GM23338 (cell line): ENCODE results near the gene CITED4. TPM values are rescaled to one million over a fixed set of nuclear protein-coding genes. Genes with fewer than 3 reads are reported as not detected.

Source experiments
- ATAC-seq: fragments of 200-7000 bp; cut with Tn5 transposase; 3 replicates; pipeline ENCODE4 v1.9.1; 2020
- DNase-seq: peaks from one replicate; pipeline ENCODE4 v3.0.0-alpha.2; 2015; ENCODE audit warnings: low spot score
- H2AFZ ChIP-seq: fragments of 200-600 bp; sonication (generic); 2 replicates; pipeline ENCODE4 v1.8.0; 2016; ENCODE audit warnings: antibody characterized with exemption, mild to moderate bottlenecking, moderate library complexity
- H3F3A ChIP-seq: fragments of 200-600 bp; sonication (generic); replicated peaks from 2 replicates; pipeline ENCODE4 v1.8.0; 2017; ENCODE audit warnings: antibody characterized with exemption, mixed run types, low read depth
- H3K27ac ChIP-seq: fragments of 200-600 bp; sonication (generic); 2 replicates; pipeline ENCODE4 v1.6.1; 2016; ENCODE audit warnings: low read depth
- H3K27me3 ChIP-seq: fragments of 200-600 bp; sonication (generic); 2 replicates; pipeline ENCODE4 v1.8.0; 2016; ENCODE audit warnings: mild to moderate bottlenecking, mixed run types, moderate library complexity; ENCODE audit not compliant: insufficient read depth
- H3K36me3 ChIP-seq: fragments of 200-600 bp; sonication (generic); 2 replicates; pipeline ENCODE4 v1.8.0; 2016; ENCODE audit warnings: mild to moderate bottlenecking; ENCODE audit not compliant: insufficient read depth
- H3K4me1 ChIP-seq: fragments of 200-600 bp; sonication (generic); 2 replicates; pipeline ENCODE4 v1.8.0; 2016; ENCODE audit warnings: mild to moderate bottlenecking, moderate library complexity; ENCODE audit not compliant: insufficient read depth
- H3K4me2 ChIP-seq: fragments of 200-600 bp; sonication (generic); 2 replicates; pipeline ENCODE4 v1.7.1; 2017; ENCODE audit warnings: mixed run types
- H3K4me3 ChIP-seq: fragments of 200-600 bp; sonication (generic); 2 replicates; pipeline ENCODE4 v1.6.1; 2016; ENCODE audit warnings: mixed run types
- H3K79me2 ChIP-seq: fragments of 200-600 bp; sonication (generic); replicated peaks from 2 replicates; pipeline ENCODE4 v1.8.0; 2017; ENCODE audit warnings: mild to moderate bottlenecking; ENCODE audit not compliant: insufficient read depth
- H3K9me2 ChIP-seq: fragments of 200-600 bp; sonication (generic); 2 replicates; pipeline ENCODE4 v1.8.0; 2017; ENCODE audit not compliant: insufficient read depth
- H4K20me1 ChIP-seq: fragments of 200-600 bp; sonication (generic); replicated peaks from 2 replicates; pipeline ENCODE4 v1.8.0; 2017; ENCODE audit warnings: mild to moderate bottlenecking; ENCODE audit not compliant: insufficient read depth
- H3K27ac Mint-ChIP-seq: 2 replicates; pipeline ENCODE4 v1.8.0; 2020; ENCODE audit warnings: inconsistent platforms, mild to moderate bottlenecking, moderate library complexity, mixed read lengths
- H3K27me3 Mint-ChIP-seq: 3 replicates; pipeline ENCODE4 v1.8.0; 2022; ENCODE audit warnings: low read depth, mild to moderate bottlenecking, moderate library complexity, mixed read lengths, inconsistent platforms; ENCODE audit not compliant: insufficient read depth, poor library complexity
- H3K36me3 Mint-ChIP-seq: 3 replicates; pipeline ENCODE4 v1.8.0; 2021; ENCODE audit warnings: low read depth, mild to moderate bottlenecking, inconsistent platforms, moderate library complexity, mixed read lengths
- H3K4me1 Mint-ChIP-seq: 3 replicates; pipeline ENCODE4 v1.8.0; 2020; ENCODE audit warnings: mild to moderate bottlenecking, inconsistent platforms, mixed read lengths
- H3K4me3 Mint-ChIP-seq: 3 replicates; pipeline ENCODE4 v1.8.0; 2021; ENCODE audit warnings: moderate library complexity, mild to moderate bottlenecking, inconsistent platforms, mixed read lengths
- H3K9me3 Mint-ChIP-seq: 3 replicates; pipeline ENCODE4 v1.8.0; 2020; ENCODE audit warnings: moderate library complexity, mild to moderate bottlenecking, inconsistent platforms, mixed read lengths
- CREB1 ChIP-seq: fragments of 250-450 bp; sonication (Bioruptor Pico); IDR thresholded peaks from 2 replicates; pipeline ENCODE4 v1.5.0; 2020; ENCODE audit warnings: low read depth, mild to moderate bottlenecking, moderate library complexity
- CTCF ChIP-seq, 2 experiments: fragments of 200-600 bp in 1 of 2; sonication (generic) in 1 of 2; conservative IDR thresholded peaks; 2 replicates each; pipeline versions ENCODE4 v1.5.1 to v1.6.1; 2016 to 2017; ENCODE audit warnings: antibody characterized with exemption in 2 of 2, low read depth in 2 of 2, mild to moderate bottlenecking in 2 of 2, moderate library complexity in 1 of 2
- EZH2 ChIP-seq: fragments of 200-600 bp; sonication (generic); IDR thresholded peaks from one replicate; pipeline ENCODE4 v1.8.0; 2017; ENCODE audit warnings: antibody characterized with exemption, mild to moderate bottlenecking, low read depth; ENCODE audit not compliant: unreplicated experiment
- EZH2phosphoT487 ChIP-seq: fragments of 200-600 bp; sonication (generic); IDR thresholded peaks from one replicate; pipeline ENCODE4 v1.8.1; 2018; ENCODE audit warnings: antibody characterized with exemption; ENCODE audit not compliant: unreplicated experiment
- JUNB ChIP-seq: IDR thresholded peaks from one replicate; pipeline ENCODE4 v1.6.1; 2016; ENCODE audit warnings: antibody characterized with exemption; ENCODE audit not compliant: unreplicated experiment
- REST ChIP-seq: IDR thresholded peaks from one replicate; pipeline ENCODE4 v1.6.1; 2018; ENCODE audit warnings: antibody characterized with exemption; ENCODE audit not compliant: unreplicated experiment
- STAT1 ChIP-seq: IDR thresholded peaks from one replicate; pipeline ENCODE4 v1.6.1; 2016; ENCODE audit warnings: antibody characterized with exemption; ENCODE audit not compliant: unreplicated experiment
- ZNF114 ChIP-seq: fragments of 250-450 bp; sonication (Bioruptor Pico); IDR thresholded peaks from 2 replicates; pipeline ENCODE4 v1.5.0; 2020; ENCODE audit warnings: mild to moderate bottlenecking, moderate library complexity
- ZNF331 ChIP-seq: fragments of 250-450 bp; sonication (Bioruptor Pico); IDR thresholded peaks from 2 replicates; pipeline ENCODE4 v1.5.0; 2020; ENCODE audit warnings: low read depth, mild to moderate bottlenecking, moderate library complexity
- polyA plus RNA-seq: library from polyadenylated mRNA; unstranded; fragments of >200 nt; fragmentation: Nextera tagmentation; extraction: Ambion mirVana; gene quantifications from 2 replicates; pipeline ENCODE4 v1.2.1, GENCODE V29; 2016
- total RNA-seq: library from RNA; depleted of rRNA; stranded (reverse); fragments of >200 nt; shearing (Covaris generic); gene quantifications from 2 replicates; pipeline ENCODE4 v1.2.3, GENCODE V29; 2014

The CITED4 gene
- total and polyA plus RNA-seq, 2 experiments from 2014 or later = 2.9 to 18.7 TPM

GRCh38 chr1:40899230-40899870 is 37.2 kb upstream of the CITED4 start:
- peak overlapping the region; percentile 20; the same call in 1 of the 2 replicates for H2AFZ ChIP-seq
- H3K79me2 ChIP-seq = no peaks in the 10 kb centered on the region
- DNase-seq = peak; percentile 72
- no peak overlapping the region for H3K27ac ChIP-seq
- peaks cover 5% of the 10 kb centered on the region; the same call in 1 of the 2 replicates for H3K9me2 ChIP-seq
- TF ChIP-seq JUNB = no peak
- H3K4me2 ChIP-seq = peak overlapping the region; percentile 57; the same call in 1 of the 2 replicates
- no peaks in the 10 kb centered on the region for H3F3A ChIP-seq
- no peak overlapping the region for H3K27ac Mint-ChIP-seq
- peaks cover 4% of the 10 kb centered on the region; the same call in 1 of the 2 replicates for H3K4me1 ChIP-seq
- ATAC-seq = peak; percentile 83
- H3K27me3 ChIP-seq = no peaks in the 10 kb centered on the region
- no peaks in the 10 kb centered on the region for H4K20me1 ChIP-seq
- no peak overlapping the region for H3K4me3 Mint-ChIP-seq
- no peak overlapping the region for H3K4me3 ChIP-seq
- H3K27me3 Mint-ChIP-seq = peaks cover 6% of the 10 kb centered on the region
- H3K9me3 Mint-ChIP-seq = peaks cover 14% of the 10 kb centered on the region
- no peaks in the 10 kb centered on the region for H3K36me3 ChIP-seq
- peaks cover 10% of the 10 kb centered on the region; the same call in 2 of the 3 replicates for H3K36me3 Mint-ChIP-seq
- peaks cover 7% of the 10 kb centered on the region for H3K4me1 Mint-ChIP-seq

GRCh38 chr1:40898431-40898901 is 36.3 kb upstream of the CITED4 start:
- Histone ChIP-seq H3K27me3 (no peaks in the 10 kb centered on the region), H3K27ac (no peak overlapping the region), H3K4me2 (no peak overlapping the region), H3K9me2 (peaks cover 5% of the 10 kb centered on the region; the same call in 1 of the 2 replicates), H3K79me2 (no peaks in the 10 kb centered on the region), H4K20me1 (no peaks in the 10 kb centered on the region), H3K36me3 (no peaks in the 10 kb centered on the region), H3K4me3 (no peak overlapping the region), H3K4me1 (peaks cover 4% of the 10 kb centered on the region; the same call in 1 of the 2 replicates), H3F3A (no peaks in the 10 kb centered on the region), H2AFZ (0 out of 2 replicates have a peak overlapping the region, but pooled peaks have one; percentile 23)
- Mint-ChIP-seq H3K27me3 (peaks cover 6% of the 10 kb centered on the region), H3K4me1 (peaks cover 7% of the 10 kb centered on the region), H3K27ac (no peak overlapping the region), H3K9me3 (peaks cover 22% of the 10 kb centered on the region), H3K36me3 (peaks cover 15% of the 10 kb centered on the region), H3K4me3 (no peak overlapping the region)
- DNase-seq (no peak), ATAC-seq (no peak)
- no peak for TF ChIP-seq EZH2phosphoT487
- no peak for TF ChIP-seq ZNF114
- no peak for TF ChIP-seq CTCF (conservative IDR thresholded peaks at IDR 0.05; ENCODE audit: low read depth in 2 of 2)
- no peak for TF ChIP-seq STAT1

GRCh38 chr1:40897513-40897912 is 35.4 kb upstream of the CITED4 start:
- Histone ChIP-seq H3K4me1 (peaks cover 4% of the 10 kb centered on the region; the same call in 1 of the 2 replicates), H3F3A (no peaks in the 10 kb centered on the region), H4K20me1 (no peaks in the 10 kb centered on the region), H3K27me3 (no peaks in the 10 kb centered on the region), H2AFZ (peak overlapping the region; percentile 69; the same call in 1 of the 2 replicates), H3K27ac (no peak overlapping the region), H3K36me3 (no peaks in the 10 kb centered on the region), H3K4me3 (no peak overlapping the region), H3K79me2 (no peaks in the 10 kb centered on the region), H3K9me2 (peaks cover 5% of the 10 kb centered on the region; the same call in 1 of the 2 replicates), H3K4me2 (no peak overlapping the region)
- no peak overlapping the region for H3K4me3 Mint-ChIP-seq
- H3K36me3 Mint-ChIP-seq = peaks cover 21% of the 10 kb centered on the region
- peaks cover 6% of the 10 kb centered on the region for H3K27me3 Mint-ChIP-seq
- no peak for DNase-seq
- no peak for ATAC-seq
- no peak overlapping the region for H3K27ac Mint-ChIP-seq
- peaks cover 7% of the 10 kb centered on the region for H3K4me1 Mint-ChIP-seq
- peaks cover 32% of the 10 kb centered on the region for H3K9me3 Mint-ChIP-seq
- TF ChIP-seq CTCF (conservative IDR thresholded peaks at IDR 0.05; ENCODE audit: low read depth in 2 of 2) = no peak
- TF ChIP-seq CREB1 (CRISPR knock-in tag) = no peak
- no peak for TF ChIP-seq EZH2phosphoT487
- no peak for TF ChIP-seq REST
- no peak for TF ChIP-seq ZNF331
- no peak for TF ChIP-seq JUNB
- no peak for TF ChIP-seq EZH2
